SH-SY5Y (cell line): Measurements from ENCODE around the gene TSHZ1.

ENCODE experiments used
- GATA2 ChIP-seq: IDR thresholded peaks from 2 replicates; pipeline ENCODE4 v1.6.1; 2011; ENCODE audit warnings: mild to moderate bottlenecking, low read depth, low read length
- GATA3 ChIP-seq: IDR thresholded peaks from 2 replicates; pipeline ENCODE4 v1.6.1; 2011; ENCODE audit warnings: low read depth, mild to moderate bottlenecking, low read length, moderate library complexity

Gene TSHZ1

DNA sequence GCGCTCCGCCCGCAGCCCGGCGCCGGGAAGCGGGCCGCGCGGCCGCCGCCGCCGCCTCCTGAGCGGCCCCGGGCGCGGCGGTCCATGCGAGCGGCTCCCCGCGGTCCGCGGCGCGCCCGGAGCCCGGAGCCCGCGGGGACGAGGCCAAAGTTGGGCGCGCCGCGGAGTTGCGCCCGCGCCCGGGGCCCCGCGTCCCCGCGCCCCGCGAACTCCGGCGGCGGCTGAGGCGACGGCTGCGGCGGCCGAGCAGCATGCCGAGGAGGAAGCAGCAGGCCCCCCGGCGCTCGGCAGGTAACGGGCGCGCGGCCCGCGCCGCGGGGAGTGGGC lies 992 bp downstream of the TSHZ1 start:
- TF ChIP-seq GATA3 = no peak

DNA sequence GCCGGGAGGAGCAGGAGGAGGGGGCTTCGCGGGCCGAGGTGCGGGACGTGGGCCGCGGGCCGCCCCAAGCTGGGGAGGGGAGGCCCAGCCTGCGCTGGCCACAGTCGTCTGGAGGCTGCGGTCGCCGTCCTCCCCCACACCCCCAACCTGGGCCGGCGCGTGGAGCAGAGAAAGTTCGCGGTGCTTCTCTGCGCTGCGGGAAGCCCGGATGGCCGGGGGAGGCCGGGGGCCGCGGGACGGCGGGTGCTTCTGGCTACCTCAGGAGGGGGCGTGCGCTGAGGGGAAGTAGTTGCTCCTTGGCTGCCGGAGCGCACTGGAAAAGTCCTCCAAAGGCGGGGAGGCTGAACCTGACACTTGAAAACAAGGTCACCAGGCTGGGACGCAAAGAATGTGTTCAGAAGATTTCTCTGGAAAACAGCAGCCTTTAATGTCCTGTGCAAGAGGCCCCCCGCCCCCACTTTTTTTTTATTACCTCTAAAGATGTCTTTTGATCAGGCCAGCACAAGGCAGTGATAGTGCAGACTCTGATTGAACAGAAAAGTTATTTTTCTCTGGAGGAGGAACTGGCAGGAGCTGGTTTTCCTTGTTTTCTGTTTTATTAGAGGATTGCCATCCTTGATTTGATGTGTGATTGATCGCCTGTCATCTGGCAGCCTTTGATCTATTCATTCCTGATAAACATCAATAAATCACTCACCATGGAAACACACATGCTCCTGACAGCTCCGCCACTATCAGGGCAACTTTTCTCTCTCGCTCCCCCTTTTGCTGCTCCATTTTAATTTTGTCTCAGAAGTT lies 1.6 kb downstream of the TSHZ1 start:
- TF ChIP-seq GATA3 (no peak), GATA2 (0 out of 2 replicates have a peak, but pooled peaks have one; percentile 9)

DNA sequence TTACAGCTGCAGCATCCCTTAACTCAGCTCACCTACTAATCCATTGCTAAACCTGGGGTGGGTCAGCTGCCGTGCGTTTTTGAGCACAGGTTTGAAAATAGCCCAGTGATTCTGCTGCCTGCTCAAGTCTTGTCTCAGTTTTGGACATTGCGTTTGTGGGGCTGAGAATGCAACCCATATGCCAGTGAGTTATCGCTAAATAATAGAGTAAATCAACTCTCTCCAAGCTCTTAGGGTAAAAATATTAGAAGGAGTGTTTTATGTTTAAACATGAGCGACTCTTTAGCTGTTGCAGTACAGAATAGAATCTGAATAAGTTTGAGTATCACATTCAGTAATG lies 2.1 kb downstream of the TSHZ1 start:
- TF ChIP-seq GATA3 (no peak), GATA2 (no peak)

DNA sequence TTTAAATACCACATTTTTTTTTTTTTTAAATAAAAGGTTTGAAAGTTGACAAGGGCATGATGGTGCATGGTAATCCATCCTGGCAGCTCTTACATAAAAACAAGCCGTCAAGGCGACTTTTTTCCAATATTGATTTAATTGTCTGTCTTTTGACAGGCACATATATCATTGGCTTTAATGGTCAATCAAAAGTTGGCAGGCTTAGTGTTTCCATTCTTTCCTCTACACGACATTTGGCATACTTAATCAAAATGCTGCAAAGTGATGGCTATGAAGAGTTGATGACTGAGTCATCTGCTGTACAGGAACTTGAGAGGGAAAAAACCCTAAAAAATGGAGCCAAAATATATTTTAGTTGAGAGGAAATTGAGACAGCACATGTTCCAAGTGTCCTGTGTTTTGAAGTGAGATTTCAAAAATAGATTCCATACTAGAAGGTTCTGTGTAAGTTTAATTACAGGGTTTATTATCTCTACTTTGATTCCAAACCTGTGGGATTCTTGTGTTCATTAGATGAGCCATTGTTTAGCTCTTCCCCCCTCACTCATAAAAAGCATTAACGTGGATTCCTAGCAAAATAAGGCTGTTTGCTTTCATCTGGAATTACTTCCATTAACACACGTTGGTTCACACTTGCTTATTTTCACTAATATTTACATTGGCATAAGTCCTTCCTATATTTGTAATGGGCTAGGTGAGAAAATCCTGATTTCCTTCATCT lies 3.2 kb downstream of the TSHZ1 start:
- TF ChIP-seq GATA2 = no peak
- TF ChIP-seq GATA3 = no peak

DNA sequence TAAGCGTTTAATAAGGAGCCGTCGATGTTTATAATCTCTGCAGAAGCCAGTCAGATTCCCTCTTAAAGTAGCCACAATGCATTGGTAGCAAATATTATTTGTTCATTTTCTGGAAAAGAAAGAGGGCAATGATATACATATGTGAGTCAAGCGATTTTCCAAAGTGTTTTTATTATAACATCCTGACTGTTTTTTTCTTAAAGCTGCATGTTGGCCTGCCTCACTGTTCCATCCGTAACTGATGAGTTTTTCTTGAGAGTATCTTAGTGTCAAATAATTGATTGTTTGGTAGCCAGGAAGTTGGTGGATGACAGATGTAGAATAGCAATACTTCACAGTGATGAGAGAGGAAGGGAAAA lies 3.7 kb downstream of the TSHZ1 start:
- TF ChIP-seq GATA3 = no peak
- no peak for TF ChIP-seq GATA2

DNA sequence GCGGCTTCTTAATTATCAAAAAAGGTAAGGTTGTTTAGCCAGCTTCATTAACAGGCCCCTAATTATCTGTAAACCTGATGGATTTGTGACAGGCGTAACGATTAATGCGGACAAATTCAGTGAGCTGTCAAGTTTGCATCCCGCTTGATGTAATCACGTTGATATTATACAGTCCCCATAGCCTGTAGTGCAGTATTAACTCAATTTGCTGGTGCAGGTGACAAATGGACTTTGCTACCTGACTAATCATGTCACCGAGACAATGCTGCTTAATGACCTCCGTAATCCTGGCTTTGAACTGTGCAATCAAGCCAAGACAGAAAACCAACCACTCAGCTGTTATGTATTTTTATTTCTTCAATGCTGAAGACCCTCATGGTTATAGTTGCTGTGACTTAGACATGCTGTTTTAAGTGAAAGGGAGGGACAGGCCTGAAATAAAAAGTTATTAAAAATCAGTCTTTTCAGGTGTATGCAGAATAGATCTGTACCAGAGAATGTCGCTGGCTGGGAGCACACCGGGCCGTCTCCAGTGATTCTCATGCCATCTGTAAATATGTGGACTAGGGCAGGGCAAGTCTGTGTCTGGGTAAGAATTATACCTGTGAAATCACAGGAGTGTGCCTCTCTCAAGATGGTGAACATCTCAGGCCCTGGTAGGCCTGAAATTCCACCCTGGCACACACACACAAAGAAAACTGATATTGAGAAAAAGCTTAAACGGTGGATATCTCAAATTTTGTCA lies 4.3 kb downstream of the TSHZ1 start:
- TF ChIP-seq GATA3 = peak; percentile 32; the same call in 1 of the 2 replicates
- peak; percentile 60 for TF ChIP-seq GATA2

DNA sequence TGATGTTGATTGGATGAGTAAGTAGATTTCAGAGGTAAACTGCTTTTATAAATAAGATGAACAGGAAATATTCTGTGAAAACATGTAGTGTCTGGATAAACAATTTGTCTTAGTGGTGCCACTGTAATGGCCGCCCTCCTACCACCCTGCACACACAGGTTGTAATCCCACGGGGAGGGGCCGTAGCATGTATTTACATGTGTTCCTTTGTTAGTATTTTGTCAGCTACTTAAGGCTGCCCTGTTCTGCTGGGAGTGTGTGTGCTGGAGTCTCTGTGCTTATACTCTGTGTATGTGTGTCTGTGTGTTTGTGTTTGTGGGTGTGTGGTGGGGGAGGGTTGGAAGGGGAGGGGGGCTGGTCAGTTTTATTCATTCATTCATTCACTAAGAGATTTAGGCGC lies 5.1 kb downstream of the TSHZ1 start:
- TF ChIP-seq GATA2 (no peak), GATA3 (no peak)

DNA sequence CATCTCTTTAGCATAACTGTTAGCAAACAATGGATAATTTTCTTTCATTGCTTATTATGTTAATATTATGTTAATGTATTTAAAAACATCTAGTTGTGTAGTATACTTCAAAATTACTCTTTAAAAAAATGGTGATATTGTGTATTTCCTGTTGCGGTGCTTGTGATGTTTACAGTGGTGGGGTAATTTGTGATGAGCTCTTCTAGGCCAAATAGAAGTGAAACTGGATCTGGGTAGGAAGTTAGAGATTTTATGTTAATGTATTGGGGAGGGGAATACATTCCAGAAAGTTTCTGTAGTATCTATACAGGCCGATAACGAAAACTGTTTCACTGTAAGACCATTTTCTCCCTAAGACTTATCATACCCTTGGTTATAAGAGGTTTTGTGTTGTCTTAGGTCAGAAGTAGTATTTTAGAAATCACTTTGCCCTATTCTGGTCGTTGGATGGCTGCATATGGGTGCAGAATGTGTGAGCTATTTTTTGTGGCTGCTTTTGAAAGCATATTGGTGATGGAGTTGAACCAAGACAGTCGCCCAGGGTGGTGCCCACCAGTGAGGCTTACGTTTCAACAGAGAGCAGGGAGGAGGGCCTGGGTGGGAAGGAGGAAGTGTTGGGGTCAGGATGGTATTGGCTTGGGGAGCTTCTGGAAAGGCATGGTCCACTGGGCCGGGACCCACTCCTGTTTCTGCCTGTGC lies 5.8 kb downstream of the TSHZ1 start:
- TF ChIP-seq GATA2 (no peak), GATA3 (no peak)

DNA sequence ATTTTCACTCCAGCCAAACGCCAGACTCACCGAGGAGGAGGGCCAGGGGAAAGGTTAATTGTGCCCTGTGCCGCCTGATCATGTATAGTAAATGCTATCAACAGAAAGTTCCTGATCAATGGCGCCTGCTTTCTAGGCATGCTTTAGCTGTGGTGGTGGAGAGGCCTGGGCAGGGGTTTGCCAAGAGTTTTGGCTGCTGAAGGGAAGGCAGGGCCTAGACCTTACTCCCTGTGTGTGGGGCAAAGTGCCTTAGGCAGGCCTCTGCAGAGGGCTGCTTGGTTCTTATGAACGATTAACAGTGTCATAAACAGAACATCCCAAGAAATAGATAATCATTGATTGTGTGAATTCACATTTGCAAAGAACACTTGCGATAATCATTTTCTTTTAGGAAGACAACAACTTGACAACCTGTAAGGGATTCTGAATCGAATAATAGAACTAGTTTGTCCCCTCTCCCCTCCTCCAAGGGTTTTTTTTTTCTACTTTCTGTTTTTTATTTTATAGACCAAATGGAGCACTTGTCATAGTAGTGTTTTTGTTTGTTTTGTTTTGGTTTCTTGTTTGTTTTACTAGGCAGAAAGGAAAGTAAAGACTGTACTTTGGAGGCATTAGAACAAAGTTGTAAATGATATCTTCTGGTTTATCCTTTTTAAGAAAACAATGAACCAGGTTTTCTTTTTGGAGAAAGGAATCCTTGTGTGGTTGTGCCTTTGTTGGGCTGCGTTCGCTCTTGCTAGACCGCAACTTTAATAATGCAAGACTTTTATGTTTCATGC lies 6.5 kb downstream of the TSHZ1 start:
- TF ChIP-seq GATA2 (no peak), GATA3 (no peak)

DNA sequence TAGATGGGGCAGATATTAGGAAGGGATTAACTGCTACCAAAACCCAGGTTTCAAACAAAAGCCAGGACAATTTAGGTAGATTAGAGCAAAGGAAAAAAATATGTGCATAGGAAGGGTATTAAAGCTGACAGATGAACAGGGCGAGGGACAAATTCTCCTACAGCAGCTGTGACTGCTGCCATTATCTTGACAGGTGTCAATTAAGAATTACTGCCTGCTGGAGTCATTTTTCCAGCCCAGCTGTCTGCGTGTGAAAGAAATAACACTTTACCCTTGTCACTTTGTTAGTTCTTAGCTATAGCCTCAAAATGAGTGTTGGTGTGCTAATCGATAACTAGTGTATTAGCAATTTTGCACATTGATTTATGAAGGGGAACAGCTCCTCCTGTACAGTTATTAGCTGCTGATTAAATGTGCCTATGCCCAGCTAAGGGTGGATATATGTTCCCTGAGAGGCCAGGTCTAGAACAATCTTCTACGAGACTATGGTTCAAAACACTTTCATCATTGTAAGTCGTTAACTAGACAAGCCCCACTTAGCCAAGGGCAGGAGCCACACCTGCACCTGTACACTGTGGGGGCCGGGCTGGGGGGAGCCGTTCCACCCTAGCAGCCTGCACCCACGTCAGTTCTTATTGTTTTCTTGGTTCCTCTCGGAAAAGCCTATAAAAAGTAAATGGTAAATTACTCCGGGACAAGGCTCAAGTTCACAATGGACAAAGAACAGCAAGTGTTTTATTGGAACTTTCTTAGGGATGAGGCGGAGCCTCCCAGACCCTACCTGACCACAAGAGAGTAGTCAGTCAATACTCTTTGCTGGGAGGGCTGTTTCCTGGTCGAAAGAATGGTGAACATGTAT lies 7.7 kb downstream of the TSHZ1 start:
- TF ChIP-seq GATA2 (no peak), GATA3 (no peak)

DNA sequence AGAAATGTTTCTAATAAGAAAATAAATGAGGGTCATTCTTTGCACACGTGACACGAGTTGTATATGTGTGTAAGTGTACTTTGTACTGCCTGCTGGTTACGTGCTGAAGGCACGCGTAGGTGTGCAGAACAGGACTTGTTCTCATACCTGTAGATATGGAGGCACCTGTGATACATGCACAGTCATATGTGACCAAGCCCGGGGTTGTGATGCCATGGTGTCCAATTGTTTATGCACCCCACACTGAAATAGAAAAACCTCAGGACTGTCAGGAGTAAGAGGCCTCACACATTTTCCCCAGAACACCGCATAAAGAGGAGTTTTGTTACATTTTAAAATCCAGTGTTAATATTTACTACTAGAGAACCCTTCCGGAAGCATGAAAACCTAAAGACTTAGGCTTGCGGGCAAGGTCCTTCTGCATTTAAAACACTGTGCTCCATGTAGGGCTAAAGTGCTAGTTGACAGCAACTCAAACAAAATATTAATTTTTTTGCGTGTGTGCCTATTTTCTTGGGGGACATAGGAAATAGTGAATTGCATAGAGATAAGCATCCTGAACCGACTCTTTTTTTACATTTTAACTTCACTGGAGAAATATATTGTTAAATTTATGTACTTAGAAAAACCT lies 9.3 kb downstream of the TSHZ1 start:
- no peak for TF ChIP-seq GATA3
- TF ChIP-seq GATA2 = no peak
